Astrocyte (in vitro differentiated cells and primary cell): ENCODE data around the gene RFX4.

Source experiments
- EZH2 ChIP-seq: IDR thresholded peaks from 2 replicates; pipeline ENCODE4 v1.6.1; 2012; ENCODE audit warnings: mild to moderate bottlenecking, low read length, inconsistent platforms; ENCODE audit not compliant: insufficient read depth
- TF ChIP-seq, protein P1 (sequence below): IDR thresholded peaks from 2 replicates; pipeline ENCODE4 v1.5.1; 2011; ENCODE audit warnings: low read depth, mild to moderate bottlenecking, inconsistent platforms, low read length, moderate library complexity; ENCODE audit not compliant: insufficient read depth

GRCh38 chr12:106632797-106633450 lies 50.1 kb downstream of the RFX4 start:
- TF ChIP-seq, protein P1, sequence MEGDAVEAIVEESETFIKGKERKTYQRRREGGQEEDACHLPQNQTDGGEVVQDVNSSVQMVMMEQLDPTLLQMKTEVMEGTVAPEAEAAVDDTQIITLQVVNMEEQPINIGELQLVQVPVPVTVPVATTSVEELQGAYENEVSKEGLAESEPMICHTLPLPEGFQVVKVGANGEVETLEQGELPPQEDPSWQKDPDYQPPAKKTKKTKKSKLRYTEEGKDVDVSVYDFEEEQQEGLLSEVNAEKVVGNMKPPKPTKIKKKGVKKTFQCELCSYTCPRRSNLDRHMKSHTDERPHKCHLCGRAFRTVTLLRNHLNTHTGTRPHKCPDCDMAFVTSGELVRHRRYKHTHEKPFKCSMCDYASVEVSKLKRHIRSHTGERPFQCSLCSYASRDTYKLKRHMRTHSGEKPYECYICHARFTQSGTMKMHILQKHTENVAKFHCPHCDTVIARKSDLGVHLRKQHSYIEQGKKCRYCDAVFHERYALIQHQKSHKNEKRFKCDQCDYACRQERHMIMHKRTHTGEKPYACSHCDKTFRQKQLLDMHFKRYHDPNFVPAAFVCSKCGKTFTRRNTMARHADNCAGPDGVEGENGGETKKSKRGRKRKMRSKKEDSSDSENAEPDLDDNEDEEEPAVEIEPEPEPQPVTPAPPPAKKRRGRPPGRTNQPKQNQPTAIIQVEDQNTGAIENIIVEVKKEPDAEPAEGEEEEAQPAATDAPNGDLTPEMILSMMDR = no peak
- TF ChIP-seq EZH2 = no peak
